IMR-90 (cell line): ENCODE measurements around the gene CCDC97. TPM values are rescaled to one million over a fixed set of nuclear protein-coding genes. Genes with fewer than 3 reads are reported as not detected.

Source experiments
- ATAC-seq: fragments of 200-7000 bp; cut with Tn5 transposase; 2 replicates; pipeline ENCODE4 v1.9.1; 2020; ENCODE audit warnings: low read depth, mild to moderate bottlenecking, moderate library complexity
- BruUV-seq: library from RNA; stranded (reverse); fragments of 400-500 nt; replicated peaks from 2 replicates; lab custom pipeline; 2021; lab: Mats Ljungman, UMichigan
- CTCF ChIA-PET: fragments of 300-600 bp; formaldehyde crosslinking; extraction: SDS; loops from one replicate; lab custom pipeline; 2021; ENCODE audit warnings: antibody characterized with exemption; lab: Yijun Ruan, JAX
- POLR2A ChIA-PET: fragments of 300-600 bp; sonication (Branson Sonifier 250); formaldehyde crosslinking; loops from one replicate; lab custom pipeline; 2022; ENCODE audit warnings: antibody characterized with exemption; ENCODE audit not compliant: unreplicated experiment; lab: Charles Lee
- DNase-seq: peaks from one replicate; pipeline ENCODE4 v3.0.0; 2013
- H2AFZ ChIP-seq: replicated peaks from 2 replicates; pipeline ENCODE3; 2013; ENCODE audit warnings: low read length, mild to moderate bottlenecking; ENCODE audit not compliant: poor library complexity
- H2AK5ac ChIP-seq: 2 replicates; pipeline ENCODE4 v1.6.1; 2013; ENCODE audit warnings: low read depth, low read length, inconsistent platforms
- H2AK9ac ChIP-seq: replicated peaks from 2 replicates; pipeline ENCODE3; 2013; ENCODE audit warnings: mild to moderate bottlenecking, low read depth, low read length, moderate library complexity; ENCODE audit not compliant: poor library complexity
- H2BK120ac ChIP-seq: 2 replicates; pipeline ENCODE4 v1.6.1; 2013; ENCODE audit warnings: low read depth, low read length, inconsistent platforms
- H2BK15ac ChIP-seq: 3 replicates; pipeline ENCODE4 v1.6.1; 2013; ENCODE audit warnings: low read depth, low read length, inconsistent platforms
- H2BK20ac ChIP-seq: 2 replicates; pipeline ENCODE4 v1.6.1; 2013; ENCODE audit warnings: low read depth, mild to moderate bottlenecking, inconsistent platforms, low read length, moderate library complexity
- H2BK5ac ChIP-seq: 2 replicates; pipeline ENCODE4 v1.6.1; 2013; ENCODE audit warnings: mild to moderate bottlenecking, low read depth, low read length, inconsistent platforms; ENCODE audit not compliant: poor library complexity, severe bottlenecking
- H3K14ac ChIP-seq: replicated peaks from 2 replicates; pipeline ENCODE4 v1.6.1; 2013; ENCODE audit warnings: low read depth, low read length, inconsistent platforms
- H3K18ac ChIP-seq: 2 replicates; pipeline ENCODE4 v1.6.1; 2013; ENCODE audit warnings: low read depth, low read length, control low read depth
- H3K23ac ChIP-seq: 2 replicates; pipeline ENCODE4 v1.6.1; 2013; ENCODE audit warnings: low read depth, low read length, inconsistent platforms
- H3K27ac ChIP-seq: 2 replicates; pipeline ENCODE4 v1.5.1; 2013; ENCODE audit warnings: mild to moderate bottlenecking, control low read depth, low read length; ENCODE audit not compliant: insufficient read depth
- H3K27me3 ChIP-seq: 2 replicates; pipeline ENCODE4 v1.6.1; 2013; ENCODE audit warnings: low read length; ENCODE audit not compliant: control insufficient read depth, insufficient read depth
- H3K36me3 ChIP-seq: 2 replicates; pipeline ENCODE4 v1.6.1; 2013; ENCODE audit warnings: low read length, mixed read lengths; ENCODE audit not compliant: control insufficient read depth, insufficient read depth
- H3K4ac ChIP-seq: 2 replicates; pipeline ENCODE4 v1.6.1; 2013; ENCODE audit warnings: low read depth, low read length, inconsistent platforms
- H3K4me1 ChIP-seq: 2 replicates; pipeline ENCODE4 v1.6.1; 2013; ENCODE audit warnings: low read length, mixed read lengths; ENCODE audit not compliant: control insufficient read depth, insufficient read depth
- H3K4me2 ChIP-seq: 2 replicates; pipeline ENCODE4 v1.6.1; 2013; ENCODE audit warnings: low read depth, mild to moderate bottlenecking, control low read depth, low read length, moderate library complexity
- H3K4me3 ChIP-seq: 2 replicates; pipeline ENCODE4 v1.5.1; 2013; ENCODE audit warnings: low read depth, mild to moderate bottlenecking, control low read depth, low read length, moderate library complexity; ENCODE audit not compliant: insufficient read depth
- H3K56ac ChIP-seq: 2 replicates; pipeline ENCODE4 v1.6.1; 2013; ENCODE audit warnings: low read length, inconsistent platforms; ENCODE audit not compliant: insufficient read depth; ENCODE audit errors: extremely low read depth
- H3K79me1 ChIP-seq, 2 experiments: 2 replicates each; pipeline ENCODE4 v1.6.1; 2013; ENCODE audit warnings: low read length in 2 of 2, inconsistent platforms in 1 of 2, low read depth in 1 of 2
- H3K9ac ChIP-seq: 2 replicates; pipeline ENCODE4 v1.6.1; 2013; ENCODE audit warnings: low read depth, low read length, control low read depth
- H3K9me1 ChIP-seq: 2 replicates; pipeline ENCODE4 v1.6.1; 2013; ENCODE audit warnings: low read length, inconsistent platforms; ENCODE audit not compliant: insufficient read depth
- H3K9me3 ChIP-seq: 2 replicates; pipeline ENCODE4 v1.6.1; 2013; ENCODE audit warnings: low read length; ENCODE audit not compliant: control insufficient read depth, insufficient read depth
- H4K20me1 ChIP-seq: 2 replicates; pipeline ENCODE4 v1.6.1; 2013; ENCODE audit warnings: low read length, inconsistent platforms; ENCODE audit not compliant: insufficient read depth
- H4K5ac ChIP-seq: 2 replicates; pipeline ENCODE4 v1.6.1; 2013; ENCODE audit warnings: mild to moderate bottlenecking, low read depth, low read length, control low read depth
- H4K8ac ChIP-seq, 2 experiments: 2 replicates each; pipeline ENCODE4 v1.6.1; 2013; ENCODE audit warnings: low read depth in 2 of 2, low read length in 2 of 2, control low read depth in 1 of 2, inconsistent platforms in 1 of 2
- H4K91ac ChIP-seq: 2 replicates; pipeline ENCODE4 v1.6.1; 2013; ENCODE audit warnings: low read depth, low read length, inconsistent platforms; ENCODE audit not compliant: insufficient read depth
- BHLHE40 ChIP-seq: fragments of 150-350 bp; IDR thresholded peaks from 2 replicates; pipeline ENCODE4 v1.6.1; 2016; ENCODE audit warnings: mild to moderate bottlenecking, low read depth, low read length
- CEBPB ChIP-seq: IDR thresholded peaks from 2 replicates; pipeline ENCODE4 v1.6.1; 2012; ENCODE audit warnings: low read depth, low read length, improper control_type of control experiment
- CHD1 ChIP-seq: IDR thresholded peaks from 2 replicates; pipeline ENCODE4 v1.6.1; 2012; ENCODE audit warnings: low read depth, low read length, improper control_type of control experiment
- CTCF ChIP-seq: conservative IDR thresholded peaks from 2 replicates; pipeline ENCODE4 v1.5.1; 2012; ENCODE audit warnings: mild to moderate bottlenecking, low read depth, low read length, improper control_type of control experiment
- MXI1 ChIP-seq: IDR thresholded peaks from 2 replicates; pipeline ENCODE4 v1.6.1; 2012; ENCODE audit warnings: low read depth, mild to moderate bottlenecking, low read length, moderate library complexity, borderline replicate concordance
- SMC3 ChIP-seq: fragments of 150-350 bp; IDR thresholded peaks from 2 replicates; pipeline ENCODE4 v1.6.1; 2016; ENCODE audit warnings: low read depth, mild to moderate bottlenecking, antibody characterized with exemption, low read length, moderate library complexity
- WGBS, 2 experiments: methylation state at CpG; one replicate each; pipeline versions ENCODE4 v1.1.5 to v1.1.7; 2013; ENCODE audit warnings: missing lambda C conversion rate in 2 of 2; ENCODE audit not compliant: insufficient read length in 1 of 2; ENCODE audit errors: extremely low coverage in 2 of 2; 5-methylcytosine and 5-hydroxymethylcytosine counted together
- dilution Hi-C: fragments of 300-500 bp; cut with HindIII; formaldehyde crosslinking; loops from one replicate; pipeline ENCODE4 v1.14.3; 2018; ENCODE audit warnings: low sequenced_read_pairs; ENCODE audit not compliant: unreplicated experiment
- in situ Hi-C: fragments of 300-500 bp; cut with MboI; formaldehyde crosslinking; loops from 3 replicates; pipeline ENCODE4 v1.14.3; 2019; ENCODE audit warnings: low sequenced_read_pairs, inconsistent platforms, mixed read lengths
- intact Hi-C: fragments of 100-400 bp; cut with micrococcal nuclease; formaldehyde crosslinking; loops from 2 replicates; pipeline ENCODE4 v1.10.0; 2022
- polyA plus RNA-seq, 3 experiments: library from polyadenylated mRNA; depleted of rRNA; stranded (reverse); fragments of >200 nt; gene quantifications; 2 replicates each; pipeline ENCODE4 v1.2.3, GENCODE V29; 2012; ENCODE audit warnings: low replicate concordance in 1 of 3
- total RNA-seq: library from RNA; depleted of rRNA; stranded (reverse); fragments of >200 nt; gene quantifications from 2 replicates; pipeline ENCODE4 v1.2.3, GENCODE V29; 2012

The CCDC97 gene
- total and polyA plus RNA-seq, 2 of the 4 experiments (the other 2 are of a cell fraction) = 4.1 to 11.0 TPM

- Histone ChIP-seq H3K4ac (no peak overlapping the region), H3K18ac (no peak overlapping the region), H2BK5ac (no peak overlapping the region), H2AK5ac (no peak overlapping the region), H2AFZ (no peak overlapping the region), H3K23ac (no peak overlapping the region), H4K20me1 (peaks cover 17% of the 10 kb centered on the region), H3K4me1 (no peaks in the 10 kb centered on the region), H3K9me3 (no peaks in the 10 kb centered on the region), H4K91ac (no peak overlapping the region), H4K8ac (no peak overlapping the region), H3K27ac (no peak overlapping the region), H3K36me3 (peaks cover 85% of the 10 kb centered on the region), H4K5ac (no peak overlapping the region), H3K9me1 (no peaks in the 10 kb centered on the region), H3K56ac (no peak overlapping the region), H2BK15ac (no peak overlapping the region), H3K4me3 (no peak overlapping the region), H3K14ac (no peak overlapping the region), H2BK120ac (no peak overlapping the region), H3K4me2 (no peak overlapping the region), H3K9ac (no peak overlapping the region), H3K79me1 (peaks cover 49 to 64% of the 10 kb centered on the region in 2 experiments), H2AK9ac (no peak overlapping the region), H2BK20ac (no peak overlapping the region), H3K27me3 (no peaks in the 10 kb centered on the region)
- no TSS peak for BruUV-seq
- dilution Hi-C loops = no loop called here
- 93% methylated on average over 3 of the region's 5 CpGs; no CpG with 5 or more reads in 1 of the 2 experiments for WGBS, 2 experiments
- no peak for TF ChIP-seq CHD1
- no peak for TF ChIP-seq CEBPB
- TF ChIP-seq SMC3 = no peak
- no peak for TF ChIP-seq BHLHE40
- no peak for TF ChIP-seq CTCF
- TF ChIP-seq MXI1 = no peak
- CTCF ChIA-PET = interaction anchor here (1.0 kb wide), 1 partner anchor 11 kb away, joined by 3 read pairs; no protein-coding TSS in a partner anchor
- in situ Hi-C loops = loop anchor here (25.0 kb wide), 1 partner anchor 613 kb away; no protein-coding TSS in a partner anchor
- POLR2A ChIA-PET = no interaction called here
- DNase-seq = no peak
- intact Hi-C loops = no loop called here
- ATAC-seq = no peak
Measured at GRCh38 chr19:41274802-41275201, 35.2 kb upstream of the CCDC97 start.
